SK-N-SH treated with all-trans-retinoic acid at 6 μM for 48 hours (cell line): Measurements from ENCODE around the gene ELOVL6.

Experiments used
- ATAC-seq: fragments of 200-7000 bp; cut with Tn5 transposase; 3 replicates; pipeline ENCODE4 v1.9.1; 2020; ENCODE audit warnings: mild to moderate bottlenecking, moderate library complexity
- CSDC2 ChIP-seq: fragments of 250-450 bp; sonication (Bioruptor Pico); IDR thresholded peaks from 2 replicates; pipeline ENCODE4 v1.5.0; 2020; ENCODE audit warnings: mild to moderate bottlenecking, moderate library complexity
- ESRRG ChIP-seq: fragments of 250-450 bp; sonication (Bioruptor Pico); IDR thresholded peaks from 2 replicates; pipeline ENCODE4 v1.6.1; 2021; ENCODE audit warnings: mild to moderate bottlenecking
- GLIS3 ChIP-seq: fragments of 250-450 bp; sonication (Bioruptor Pico); IDR thresholded peaks from 2 replicates; pipeline ENCODE4 v1.5.0; 2020; ENCODE audit warnings: mild to moderate bottlenecking, moderate library complexity
- ISL1 ChIP-seq: fragments of 250-450 bp; sonication (Bioruptor Pico); IDR thresholded peaks from 2 replicates; pipeline ENCODE4 v2.1.2; 2022; ENCODE audit warnings: mild to moderate bottlenecking, moderate library complexity
- OSR1 ChIP-seq: fragments of 250-450 bp; sonication (Bioruptor Pico); IDR thresholded peaks from 2 replicates; pipeline ENCODE4 v1.8.0; 2022; ENCODE audit warnings: moderate library complexity, mild to moderate bottlenecking, inconsistent platforms
- PPARA ChIP-seq: fragments of 250-450 bp; sonication (Bioruptor Pico); IDR thresholded peaks from 2 replicates; pipeline ENCODE4 v1.5.0; 2020; ENCODE audit warnings: mild to moderate bottlenecking, borderline replicate concordance
- RARB ChIP-seq: fragments of 250-450 bp; sonication (Bioruptor Pico); IDR thresholded peaks from 2 replicates; pipeline ENCODE4 v1.8.0; 2021; ENCODE audit warnings: mild to moderate bottlenecking, moderate library complexity
- SNAI2 ChIP-seq: fragments of 250-450 bp; sonication (Bioruptor Pico); IDR thresholded peaks from 2 replicates; pipeline ENCODE4 v1.5.0; 2020; ENCODE audit warnings: mild to moderate bottlenecking, moderate library complexity
- TCF4 ChIP-seq: fragments of 250-450 bp; sonication (Bioruptor Pico); IDR thresholded peaks from 2 replicates; pipeline ENCODE4 v1.8.0; 2021; ENCODE audit warnings: mild to moderate bottlenecking, moderate library complexity, borderline replicate concordance
- TOX ChIP-seq: fragments of 250-450 bp; sonication (Bioruptor Pico); IDR thresholded peaks from 2 replicates; pipeline ENCODE4 v1.8.0; 2021; ENCODE audit warnings: mild to moderate bottlenecking, moderate library complexity, borderline replicate concordance
- ZNF565 ChIP-seq: fragments of 450-650 bp; formaldehyde crosslinking; conservative IDR thresholded peaks from 2 replicates; pipeline ENCODE4 v1.5.0; 2020; ENCODE audit warnings: low read depth, mild to moderate bottlenecking, moderate library complexity
- ZNF70 ChIP-seq: fragments of 450-650 bp; formaldehyde crosslinking; IDR thresholded peaks from 2 replicates; pipeline ENCODE4 v1.5.0; 2020; ENCODE audit warnings: mild to moderate bottlenecking, moderate library complexity
- TF ChIP-seq, protein P1 (sequence below): fragments of 250-450 bp; sonication (Bioruptor Pico); IDR thresholded peaks from 2 replicates; pipeline ENCODE4 v1.5.0; 2020; ENCODE audit warnings: mild to moderate bottlenecking, moderate library complexity
- TF ChIP-seq, protein P2 (sequence below): fragments of 250-450 bp; sonication (Bioruptor Pico); IDR thresholded peaks from 2 replicates; pipeline ENCODE4 v1.5.1; 2021; ENCODE audit warnings: mild to moderate bottlenecking, moderate library complexity
- TF ChIP-seq, protein P3 (sequence below): fragments of 250-450 bp; sonication (Bioruptor Pico); IDR thresholded peaks from 2 replicates; pipeline ENCODE4 v1.8.0; 2020; ENCODE audit warnings: mild to moderate bottlenecking, moderate library complexity, borderline replicate concordance
- TF ChIP-seq, protein P4 (sequence below): fragments of 250-450 bp; sonication (Bioruptor Pico); IDR thresholded peaks from 2 replicates; pipeline ENCODE4 v1.5.1; 2020; ENCODE audit warnings: low read depth, mild to moderate bottlenecking, moderate library complexity

ELOVL6 gene, protein sequence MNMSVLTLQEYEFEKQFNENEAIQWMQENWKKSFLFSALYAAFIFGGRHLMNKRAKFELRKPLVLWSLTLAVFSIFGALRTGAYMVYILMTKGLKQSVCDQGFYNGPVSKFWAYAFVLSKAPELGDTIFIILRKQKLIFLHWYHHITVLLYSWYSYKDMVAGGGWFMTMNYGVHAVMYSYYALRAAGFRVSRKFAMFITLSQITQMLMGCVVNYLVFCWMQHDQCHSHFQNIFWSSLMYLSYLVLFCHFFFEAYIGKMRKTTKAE

DNA sequence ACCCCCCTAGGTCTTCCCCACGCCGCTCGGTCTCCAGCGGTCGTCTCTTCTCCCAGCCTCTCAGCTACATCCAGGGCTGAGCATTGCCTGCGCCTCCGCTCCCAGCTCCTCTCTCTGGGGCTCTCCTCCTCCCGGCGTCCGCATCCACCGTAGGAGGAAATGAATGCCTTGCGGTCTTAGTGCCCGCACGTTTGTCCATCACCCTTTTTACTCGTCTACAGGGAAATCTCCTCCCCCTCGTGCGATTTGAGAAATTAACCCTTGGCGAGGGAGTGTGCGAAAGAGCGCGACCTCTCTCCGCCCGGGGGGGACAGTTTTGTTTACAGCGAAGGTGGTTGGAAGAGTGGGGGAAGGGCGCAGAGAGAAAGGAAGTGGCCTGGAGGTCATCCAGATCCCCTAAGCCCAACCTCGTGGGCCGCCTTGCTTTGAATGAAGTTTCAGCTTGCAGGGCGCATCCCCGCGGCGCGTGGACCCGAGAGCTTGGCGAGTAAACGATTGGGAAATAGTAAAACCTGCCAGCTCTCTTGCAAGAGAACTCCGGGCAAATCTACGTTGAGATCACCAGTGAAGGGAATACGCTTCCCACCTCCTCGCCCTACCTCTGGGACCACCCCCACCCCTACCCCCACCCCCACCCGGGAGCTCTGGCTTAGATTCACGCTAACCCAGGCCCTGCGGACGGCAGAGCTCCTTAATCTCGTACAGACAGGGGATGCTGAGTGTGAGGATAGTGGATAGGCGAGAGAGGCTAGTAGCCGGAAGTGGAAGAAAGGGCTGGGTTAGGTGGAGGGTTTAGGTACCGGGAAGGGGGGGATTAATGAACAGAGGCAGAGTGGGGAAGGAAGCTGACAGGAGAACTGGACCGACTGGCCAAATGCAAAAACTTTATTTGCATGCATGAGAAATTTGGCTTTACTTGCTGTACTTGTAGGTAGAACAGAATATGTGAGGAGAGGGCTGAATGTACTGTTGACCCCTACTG lies at the start of gene ELOVL6:
Gene ELOVL6, minus strand, starts transcription at position 181 of the 982 bp plus-strand sequence. CDS start 280 bp downstream, outside the sequence.
- ATAC-seq = peak; percentile 76

DNA sequence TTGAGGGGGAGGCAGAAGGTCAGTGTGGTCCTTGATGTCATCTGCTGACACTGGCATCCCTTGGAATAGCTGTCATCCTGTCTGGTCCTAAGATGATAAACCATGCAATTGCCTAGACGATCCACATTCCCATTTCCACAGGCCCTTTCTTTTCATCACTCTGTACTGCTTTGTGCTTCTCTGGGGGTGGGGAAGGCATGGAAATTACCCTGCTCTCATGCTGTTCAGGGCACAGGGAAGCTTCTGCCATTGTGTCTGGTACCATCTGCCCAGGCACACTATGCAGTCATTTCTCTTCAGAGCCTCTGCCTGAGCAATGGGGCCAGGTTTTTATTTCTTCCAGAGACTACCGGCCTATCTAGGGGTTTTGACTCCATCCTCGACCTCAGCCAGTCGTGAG lies 49.7 kb upstream of the ELOVL6 start:
- ATAC-seq = no peak
- no peak for TF ChIP-seq ZNF565
- no peak for TF ChIP-seq RARB (CRISPR knock-in tag)
- TF ChIP-seq SNAI2 (CRISPR knock-in tag) = no peak

More for the DNA sequence above, at the start of gene ELOVL6:
- TF ChIP-seq ZNF565 (no peak), ESRRG (no peak), OSR1 (CRISPR knock-in tag) (no peak), ZNF70 (CRISPR knock-in tag) (0 out of 2 replicates have a peak, but pooled peaks have one; percentile 13)
- TF ChIP-seq, protein P1, sequence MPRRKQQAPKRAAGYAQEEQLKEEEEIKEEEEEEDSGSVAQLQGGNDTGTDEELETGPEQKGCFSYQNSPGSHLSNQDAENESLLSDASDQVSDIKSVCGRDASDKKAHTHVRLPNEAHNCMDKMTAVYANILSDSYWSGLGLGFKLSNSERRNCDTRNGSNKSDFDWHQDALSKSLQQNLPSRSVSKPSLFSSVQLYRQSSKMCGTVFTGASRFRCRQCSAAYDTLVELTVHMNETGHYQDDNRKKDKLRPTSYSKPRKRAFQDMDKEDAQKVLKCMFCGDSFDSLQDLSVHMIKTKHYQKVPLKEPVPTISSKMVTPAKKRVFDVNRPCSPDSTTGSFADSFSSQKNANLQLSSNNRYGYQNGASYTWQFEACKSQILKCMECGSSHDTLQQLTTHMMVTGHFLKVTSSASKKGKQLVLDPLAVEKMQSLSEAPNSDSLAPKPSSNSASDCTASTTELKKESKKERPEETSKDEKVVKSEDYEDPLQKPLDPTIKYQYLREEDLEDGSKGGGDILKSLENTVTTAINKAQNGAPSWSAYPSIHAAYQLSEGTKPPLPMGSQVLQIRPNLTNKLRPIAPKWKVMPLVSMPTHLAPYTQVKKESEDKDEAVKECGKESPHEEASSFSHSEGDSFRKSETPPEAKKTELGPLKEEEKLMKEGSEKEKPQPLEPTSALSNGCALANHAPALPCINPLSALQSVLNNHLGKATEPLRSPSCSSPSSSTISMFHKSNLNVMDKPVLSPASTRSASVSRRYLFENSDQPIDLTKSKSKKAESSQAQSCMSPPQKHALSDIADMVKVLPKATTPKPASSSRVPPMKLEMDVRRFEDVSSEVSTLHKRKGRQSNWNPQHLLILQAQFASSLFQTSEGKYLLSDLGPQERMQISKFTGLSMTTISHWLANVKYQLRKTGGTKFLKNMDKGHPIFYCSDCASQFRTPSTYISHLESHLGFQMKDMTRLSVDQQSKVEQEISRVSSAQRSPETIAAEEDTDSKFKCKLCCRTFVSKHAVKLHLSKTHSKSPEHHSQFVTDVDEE = peak; percentile 61; the same call in 1 of the 2 replicates

DNA sequence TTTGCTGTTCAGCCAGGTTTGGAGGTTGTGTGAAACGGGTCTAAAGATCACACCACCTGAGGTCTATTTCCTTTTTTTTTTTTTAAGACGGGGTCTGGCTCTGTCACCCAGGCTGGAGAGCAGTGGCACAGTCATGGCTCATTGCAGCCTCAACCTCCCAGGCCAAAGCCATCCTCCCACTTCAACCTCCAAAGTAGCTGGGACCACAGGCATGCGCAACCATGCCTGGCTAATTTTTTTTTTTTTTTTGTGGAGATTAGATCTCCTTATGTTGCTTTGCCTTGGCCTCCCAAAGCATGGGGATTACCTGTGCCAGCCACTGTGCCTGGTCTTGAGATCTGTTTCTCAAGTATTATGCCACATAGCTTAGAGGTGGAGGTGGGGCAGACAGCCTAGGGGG lies 49.2 kb upstream of the ELOVL6 start:
- TF ChIP-seq ESRRG = no peak
- no peak for TF ChIP-seq CSDC2 (CRISPR knock-in tag)
- no peak for TF ChIP-seq TOX (CRISPR knock-in tag)
- no peak for TF ChIP-seq SNAI2 (CRISPR knock-in tag)
- no peak for TF ChIP-seq GLIS3
- no peak for TF ChIP-seq ZNF565
- no peak for TF ChIP-seq PPARA
- TF ChIP-seq ISL1 (CRISPR knock-in tag) = no peak
- TF ChIP-seq, protein P2, sequence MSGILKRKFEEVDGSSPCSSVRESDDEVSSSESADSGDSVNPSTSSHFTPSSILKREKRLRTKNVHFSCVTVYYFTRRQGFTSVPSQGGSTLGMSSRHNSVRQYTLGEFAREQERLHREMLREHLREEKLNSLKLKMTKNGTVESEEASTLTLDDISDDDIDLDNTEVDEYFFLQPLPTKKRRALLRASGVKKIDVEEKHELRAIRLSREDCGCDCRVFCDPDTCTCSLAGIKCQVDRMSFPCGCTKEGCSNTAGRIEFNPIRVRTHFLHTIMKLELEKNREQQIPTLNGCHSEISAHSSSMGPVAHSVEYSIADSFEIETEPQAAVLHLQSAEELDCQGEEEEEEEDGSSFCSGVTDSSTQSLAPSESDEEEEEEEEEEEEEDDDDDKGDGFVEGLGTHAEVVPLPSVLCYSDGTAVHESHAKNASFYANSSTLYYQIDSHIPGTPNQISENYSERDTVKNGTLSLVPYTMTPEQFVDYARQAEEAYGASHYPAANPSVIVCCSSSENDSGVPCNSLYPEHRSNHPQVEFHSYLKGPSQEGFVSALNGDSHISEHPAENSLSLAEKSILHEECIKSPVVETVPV (CRISPR knock-in tag) = no peak
- TF ChIP-seq, protein P3, sequence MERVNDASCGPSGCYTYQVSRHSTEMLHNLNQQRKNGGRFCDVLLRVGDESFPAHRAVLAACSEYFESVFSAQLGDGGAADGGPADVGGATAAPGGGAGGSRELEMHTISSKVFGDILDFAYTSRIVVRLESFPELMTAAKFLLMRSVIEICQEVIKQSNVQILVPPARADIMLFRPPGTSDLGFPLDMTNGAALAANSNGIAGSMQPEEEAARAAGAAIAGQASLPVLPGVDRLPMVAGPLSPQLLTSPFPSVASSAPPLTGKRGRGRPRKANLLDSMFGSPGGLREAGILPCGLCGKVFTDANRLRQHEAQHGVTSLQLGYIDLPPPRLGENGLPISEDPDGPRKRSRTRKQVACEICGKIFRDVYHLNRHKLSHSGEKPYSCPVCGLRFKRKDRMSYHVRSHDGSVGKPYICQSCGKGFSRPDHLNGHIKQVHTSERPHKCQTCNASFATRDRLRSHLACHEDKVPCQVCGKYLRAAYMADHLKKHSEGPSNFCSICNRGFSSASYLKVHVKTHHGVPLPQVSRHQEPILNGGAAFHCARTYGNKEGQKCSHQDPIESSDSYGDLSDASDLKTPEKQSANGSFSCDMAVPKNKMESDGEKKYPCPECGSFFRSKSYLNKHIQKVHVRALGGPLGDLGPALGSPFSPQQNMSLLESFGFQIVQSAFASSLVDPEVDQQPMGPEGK (CRISPR knock-in tag) = no peak
- no peak for TF ChIP-seq TCF4 (CRISPR knock-in tag)
- TF ChIP-seq, protein P4, sequence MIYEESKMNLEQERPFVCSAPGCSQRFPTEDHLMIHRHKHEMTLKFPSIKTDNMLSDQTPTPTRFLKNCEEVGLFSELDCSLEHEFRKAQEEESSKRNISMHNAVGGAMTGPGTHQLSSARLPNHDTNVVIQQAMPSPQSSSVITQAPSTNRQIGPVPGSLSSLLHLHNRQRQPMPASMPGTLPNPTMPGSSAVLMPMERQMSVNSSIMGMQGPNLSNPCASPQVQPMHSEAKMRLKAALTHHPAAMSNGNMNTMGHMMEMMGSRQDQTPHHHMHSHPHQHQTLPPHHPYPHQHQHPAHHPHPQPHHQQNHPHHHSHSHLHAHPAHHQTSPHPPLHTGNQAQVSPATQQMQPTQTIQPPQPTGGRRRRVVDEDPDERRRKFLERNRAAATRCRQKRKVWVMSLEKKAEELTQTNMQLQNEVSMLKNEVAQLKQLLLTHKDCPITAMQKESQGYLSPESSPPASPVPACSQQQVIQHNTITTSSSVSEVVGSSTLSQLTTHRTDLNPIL = no peak
- TF ChIP-seq, protein P1 = no peak
- TF ChIP-seq, all 23 proteins: peak for 0
- no peak for ATAC-seq
